ENCODE measurements around the gene IL21R. TPM values are rescaled to one million over a fixed set of nuclear protein-coding genes. Genes with fewer than 3 reads are reported as not detected.

Gene IL21R
- total RNA-seq, 4 donors from 2014 or later: 0.15 to 0.58 (median 0.37) TPM

DNA sequence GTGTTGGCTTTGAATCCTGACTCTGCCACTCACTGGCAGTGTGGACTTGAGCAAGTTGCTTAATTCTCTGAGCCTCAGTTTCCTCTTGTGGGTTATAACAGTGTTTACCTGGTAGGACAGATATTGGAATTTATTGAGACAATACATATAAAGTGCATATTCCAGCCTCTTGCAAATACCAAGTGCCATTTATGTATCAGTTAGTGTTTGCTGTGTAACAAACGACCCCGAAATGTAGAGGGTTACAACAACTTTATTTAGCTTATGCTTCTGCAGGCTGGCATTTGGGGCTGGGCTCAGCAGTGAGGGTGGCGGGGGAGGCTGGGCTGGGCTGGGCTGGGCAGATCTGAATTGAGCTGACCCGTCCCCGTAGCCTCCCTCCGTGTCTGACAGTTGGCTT lies 42.4 kb upstream of the IL21R start:
- WGBS, 2 donors: 79 to 83% methylated on average over 6 of the region's 6 CpGs
- DNase-seq (ENCODE audit: low spot score in 2 of 2): no peak
- TF ChIP-seq CTCF (IDR thresholded peaks at IDR 0.05) (no peak), POLR2A (IDR thresholded peaks at IDR 0.05) (no peak)
- intact Hi-C loops (cut with DNase I; ENCODE audit: low total_unique reads): no loop called here
- H3K4me3 ChIP-seq (ENCODE audit: low read depth, poor library complexity, severe bottlenecking): no peak overlapping the region

DNA sequence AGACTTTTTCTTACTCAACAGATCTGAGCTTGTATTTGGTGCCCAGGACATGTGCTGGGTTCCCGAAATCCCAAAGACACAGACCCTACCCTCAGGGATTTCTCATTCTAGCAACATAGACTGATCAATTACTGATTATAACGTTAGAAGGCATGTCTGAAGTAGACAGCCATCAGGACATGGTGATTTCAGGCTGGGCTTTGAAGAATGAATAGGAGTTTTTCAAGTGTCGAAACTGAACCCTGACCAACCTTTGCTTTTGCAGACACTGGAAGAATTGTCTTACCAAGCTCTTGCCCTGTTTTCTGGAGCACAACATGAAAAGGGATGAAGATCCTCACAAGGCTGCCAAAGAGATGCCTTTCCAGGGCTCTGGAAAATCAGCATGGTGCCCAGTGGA lies 40.0 kb upstream of the IL21R start:
- intact Hi-C loops (cut with DNase I; ENCODE audit: low total_unique reads): no loop called here
- DNase-seq (ENCODE audit: low spot score in 2 of 2): no peak
- 90 to 92% methylated on average over 3 of the region's 3 CpGs for WGBS, 2 donors

GRCh38 chr16:27362570-27363245 lies 39.3 kb upstream of the IL21R start:
- no peak for TF ChIP-seq POLR2A (IDR thresholded peaks at IDR 0.05)
- TF ChIP-seq CTCF (IDR thresholded peaks at IDR 0.05): no peak
- no peak for DNase-seq (ENCODE audit: low spot score in 2 of 2)
- no peak overlapping the region for H3K4me3 ChIP-seq (ENCODE audit: low read depth, poor library complexity, severe bottlenecking)
- WGBS, 2 donors: 58 to 73% methylated on average over 13 to 14 of the region's 16 CpGs
- intact Hi-C loops (cut with DNase I; ENCODE audit: low total_unique reads): no loop called here

More for the DNA sequence above, 40.0 kb upstream of the IL21R start:
- TF ChIP-seq POLR2A (IDR thresholded peaks at IDR 0.05): no peak
- TF ChIP-seq CTCF (IDR thresholded peaks at IDR 0.05): no peak
- H3K4me3 ChIP-seq (ENCODE audit: low read depth, poor library complexity, severe bottlenecking): no peak overlapping the region

- TF ChIP-seq POLR2A (IDR thresholded peaks at IDR 0.05) (no peak), CTCF (IDR thresholded peaks at IDR 0.05) (no peak)
- no peak overlapping the region for H3K4me3 ChIP-seq (ENCODE audit: low read depth, poor library complexity, severe bottlenecking)
- 92% methylated on average over 4 to 5 of the region's 5 CpGs for WGBS, 2 donors
- no peak for DNase-seq (ENCODE audit: low spot score in 2 of 2)
- intact Hi-C loops (cut with DNase I; ENCODE audit: low total_unique reads): no loop called here
Observed at GRCh38 chr16:27363246-27363632, 38.7 kb upstream of the IL21R start.

GRCh38 chr16:27363797-27364196 lies 38.2 kb upstream of the IL21R start:
- intact Hi-C loops (cut with DNase I; ENCODE audit: low total_unique reads): no loop called here
- WGBS, 2 donors: 79 to 83% methylated on average over 9 of the region's 9 CpGs
- no peak overlapping the region for H3K4me3 ChIP-seq (ENCODE audit: low read depth, poor library complexity, severe bottlenecking)
- DNase-seq (ENCODE audit: low spot score in 2 of 2): peak; percentile 33 to 89
- TF ChIP-seq CTCF (IDR thresholded peaks at IDR 0.05): no peak
- no peak for TF ChIP-seq POLR2A (IDR thresholded peaks at IDR 0.05)

Data from lower leg skin (tissue), 4 donors.